Measurements from ENCODE around the gene DPEP3.
"Not testable (repeated sequence)": the region's sequence is repeated elsewhere in the genome, so short reads cannot be mapped to it uniquely, and the experiment has no call there.

DNA sequence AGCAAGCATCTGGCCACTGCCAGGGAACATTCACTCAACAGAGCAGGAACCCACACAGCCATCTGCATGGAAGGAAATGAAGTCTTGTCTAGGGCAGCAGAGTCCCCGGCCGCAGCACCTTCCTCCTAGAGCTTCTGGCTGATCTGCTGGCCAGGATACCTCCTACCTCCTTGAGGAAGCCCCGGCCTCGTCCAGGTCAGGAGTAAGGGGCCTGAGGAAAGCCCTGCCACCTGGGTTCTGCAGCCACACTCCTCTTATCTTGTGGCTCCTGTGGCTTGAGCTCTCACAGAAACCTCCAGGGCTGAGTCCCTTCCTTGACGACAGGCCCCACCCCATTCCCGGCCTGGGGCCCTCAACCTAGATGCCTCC lies 13.7 kb upstream of the DPEP3 start:
- not testable (repeated sequence) for TF ChIP-seq POLR2A (IDR thresholded peaks at IDR 0.05; ENCODE audit: low read depth, low read length); POLR2AphosphoS5 (IDR thresholded peaks at IDR 0.05; ENCODE audit: low read length); CTCF (IDR thresholded peaks at IDR 0.05 in 2 of 3, conservative IDR thresholded peaks at IDR 0.05 in 1 of 3; ENCODE audit: control insufficient read depth in 2 of 3, extremely low read depth in 1 of 3, insufficient read depth in 1 of 3, low read depth in 3 of 3, low read length in 3 of 3); MAX (IDR thresholded peaks at IDR 0.05; ENCODE audit: low read depth, low read length); YY1 (IDR thresholded peaks at IDR 0.05; ENCODE audit: low read depth, low read length); RFX5 (IDR thresholded peaks at IDR 0.05; ENCODE audit: low read depth, low read length); CBX3 (IDR thresholded peaks at IDR 0.05; ENCODE audit: borderline replicate concordance, low read depth); HDAC2 (IDR thresholded peaks at IDR 0.05)

Data from GM12878 (cell line).